GM18511 (cell line): Measurements from ENCODE around the gene FBXW4.
A peak's percentile ranks its signal among the peaks of the same experiment; 100 is the strongest.

Experiments used
- ATAC-seq: cut with Tn5 transposase; IDR thresholded peaks from one replicate; pipeline ENCODE4 v1.9.1; 2021; ENCODE audit warnings: mild to moderate bottlenecking, moderate library complexity; ENCODE audit not compliant: unreplicated experiment

The FBXW4 gene

DNA sequence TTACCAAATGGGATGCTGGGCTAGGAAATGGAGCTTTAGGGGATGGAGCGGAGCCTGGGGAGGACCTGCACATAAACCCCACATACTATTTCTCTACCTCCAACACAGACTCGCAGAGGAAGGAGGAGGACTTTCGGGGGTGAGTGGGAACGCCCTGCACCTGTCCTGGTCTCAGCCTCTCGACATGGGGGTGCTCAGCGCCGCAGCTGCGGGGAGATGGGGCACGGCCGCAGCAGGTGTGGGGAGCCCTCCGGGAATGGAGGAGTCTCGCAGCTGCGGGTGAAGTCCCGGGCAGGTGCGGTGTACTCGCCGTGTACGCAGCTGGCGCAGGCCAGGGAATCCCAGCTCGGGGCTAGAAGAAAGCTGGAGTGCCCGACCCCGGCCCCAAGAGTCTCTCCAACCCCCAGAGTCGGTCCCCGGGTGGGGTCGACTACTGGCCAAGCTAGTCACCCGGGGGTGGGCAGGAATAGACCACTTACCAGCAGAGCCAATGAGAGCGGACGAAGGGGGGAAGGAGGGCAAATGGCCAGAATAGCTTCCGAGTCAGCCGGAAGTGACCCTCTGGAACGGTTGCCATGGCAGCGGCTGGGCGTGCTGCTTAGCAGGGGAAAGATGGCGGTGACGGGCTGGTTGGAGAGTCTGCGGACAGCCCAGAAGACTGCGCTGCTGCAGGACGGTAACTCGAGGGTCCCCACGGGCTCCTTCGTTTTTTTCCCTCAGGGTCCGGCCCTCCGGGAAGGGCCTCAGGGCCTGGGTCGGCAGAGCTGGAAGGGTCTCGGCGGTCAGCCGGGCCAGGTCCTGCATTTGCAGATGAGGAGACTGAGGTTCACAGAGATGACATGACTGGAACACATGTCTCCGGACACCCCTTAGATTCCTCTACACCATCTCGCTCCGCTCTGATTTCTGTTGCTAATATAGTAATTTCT lies 107.0 kb downstream of the FBXW4 start, which contains the start of the genes DPCD and POLL:
Gene DPCD, plus strand, starts transcription at position 597 of the 929 bp plus-strand sequence. Its CDS starts 16 bp downstream, at position 613.
Gene POLL, minus strand, starts transcription at position 533 of the 929 bp plus-strand sequence. CDS start 897 bp downstream, outside the sequence.
- ATAC-seq = peak; percentile 99

DNA sequence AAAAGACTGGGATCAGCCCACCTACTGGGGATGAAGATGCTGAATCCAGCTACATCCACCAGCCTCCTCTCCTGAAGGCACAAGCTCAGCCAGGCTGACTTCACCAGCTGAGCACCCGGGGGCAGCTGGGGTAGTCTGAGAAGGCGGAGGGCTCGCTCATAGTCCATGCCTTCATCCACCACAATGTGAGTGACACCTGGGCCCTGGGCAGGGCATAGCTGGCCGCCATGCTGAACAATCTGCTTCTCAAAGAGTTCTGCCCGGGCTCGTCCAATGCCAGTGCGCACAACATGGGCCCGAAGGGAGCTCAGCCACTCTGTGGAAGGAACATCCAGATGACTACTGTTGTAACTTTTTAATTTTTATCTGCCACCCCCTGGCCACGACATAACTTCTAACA lies 109.1 kb downstream of the FBXW4 start:
- ATAC-seq = no peak

DNA sequence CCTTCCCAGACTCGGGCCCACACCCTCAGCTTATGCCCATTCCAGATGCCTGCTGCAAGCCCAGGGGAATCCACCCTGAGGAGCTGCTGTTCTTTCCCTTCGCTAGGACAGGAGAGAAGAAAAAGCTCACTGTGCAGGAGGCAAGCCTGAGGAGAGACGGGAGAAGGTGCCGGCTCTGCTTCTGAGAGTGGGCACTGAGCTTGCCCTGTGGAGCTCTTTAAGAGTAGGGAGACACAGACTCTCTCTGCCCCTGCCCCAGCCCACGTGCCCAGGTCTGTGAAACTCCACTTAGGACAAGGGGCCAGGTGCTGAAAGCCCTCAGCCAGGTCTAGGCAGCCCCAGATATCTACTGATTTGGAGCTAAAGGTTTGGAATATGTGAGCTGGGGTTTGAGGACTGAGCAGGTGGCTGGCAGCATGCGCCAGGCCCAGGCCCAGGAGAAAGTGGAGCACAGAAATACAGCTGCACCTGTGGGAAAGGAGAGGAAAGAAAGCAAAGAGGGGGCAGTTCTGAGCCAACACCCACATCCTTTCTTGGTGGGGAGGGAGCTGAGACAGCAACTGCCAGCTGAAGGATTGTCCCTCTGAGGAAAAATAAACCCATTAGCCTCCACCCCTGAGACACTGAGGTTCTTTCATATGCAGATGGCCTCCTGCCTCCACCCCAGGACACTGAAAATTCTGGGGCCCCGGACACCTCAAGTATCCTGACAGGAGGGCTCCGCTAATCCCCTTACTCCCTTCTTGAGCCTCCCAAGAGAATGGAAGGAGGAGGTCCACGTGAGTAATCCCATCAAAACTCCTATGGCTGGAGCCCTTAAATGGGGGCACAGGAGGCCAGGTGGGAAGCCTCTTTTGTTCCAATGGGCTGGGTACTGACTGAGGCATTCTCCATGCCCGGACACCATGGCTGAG lies 114.2 kb downstream of the FBXW4 start:
- no peak for ATAC-seq

DNA sequence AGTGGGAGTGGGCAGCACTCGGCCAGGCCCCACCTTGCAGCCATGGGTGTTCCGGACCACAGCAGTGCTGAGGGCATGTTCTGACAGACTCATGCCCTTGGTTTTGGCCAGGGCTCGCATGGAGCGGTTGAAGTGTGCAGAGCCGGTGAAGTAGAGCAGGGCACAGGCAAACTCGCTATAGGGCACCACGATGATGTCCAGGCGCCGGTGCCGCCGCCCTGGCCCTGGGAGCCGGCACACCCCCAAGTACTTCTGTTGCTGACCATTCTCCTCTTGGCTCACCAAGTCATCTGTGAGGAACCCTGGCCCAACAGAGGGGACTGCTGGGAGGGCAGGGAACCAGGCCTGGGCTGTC lies 115.5 kb downstream of the FBXW4 start:
- ATAC-seq = no peak

DNA sequence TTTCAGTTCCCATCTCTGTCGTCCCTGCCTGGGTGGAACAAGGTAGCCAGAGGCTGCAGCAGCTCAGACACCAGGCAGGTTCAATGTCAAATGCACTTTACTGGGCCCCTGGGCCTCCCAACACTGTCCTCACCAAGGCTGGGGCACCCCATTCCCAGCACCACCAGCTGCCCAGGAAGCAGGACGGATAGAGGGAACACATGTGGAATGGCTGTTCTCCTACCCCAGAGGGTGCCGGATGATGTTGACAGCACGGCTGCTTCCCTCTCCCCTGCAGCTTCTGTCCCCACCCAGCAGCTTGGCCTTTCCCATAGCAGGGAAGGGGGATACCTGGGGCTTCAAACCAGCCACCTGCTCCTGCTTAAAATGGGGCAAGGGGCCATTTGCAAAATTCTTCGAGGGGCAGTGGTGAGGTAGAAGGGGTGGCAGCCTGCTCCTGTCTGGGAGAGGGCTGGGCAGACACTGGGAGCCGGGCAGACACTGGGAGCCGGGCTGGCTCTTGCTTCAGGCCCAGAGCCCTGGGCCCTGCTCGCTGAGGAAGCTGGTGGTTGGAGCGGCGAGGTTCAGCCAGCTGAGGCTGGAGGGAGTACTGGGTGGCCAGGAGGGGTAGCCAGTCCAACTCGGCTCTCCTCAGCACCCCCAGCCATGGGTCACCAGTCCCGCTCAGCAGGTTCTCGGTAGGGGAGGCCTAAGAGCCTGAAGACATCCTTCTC lies 116.0 kb downstream of the FBXW4 start:
- no peak for ATAC-seq

DNA sequence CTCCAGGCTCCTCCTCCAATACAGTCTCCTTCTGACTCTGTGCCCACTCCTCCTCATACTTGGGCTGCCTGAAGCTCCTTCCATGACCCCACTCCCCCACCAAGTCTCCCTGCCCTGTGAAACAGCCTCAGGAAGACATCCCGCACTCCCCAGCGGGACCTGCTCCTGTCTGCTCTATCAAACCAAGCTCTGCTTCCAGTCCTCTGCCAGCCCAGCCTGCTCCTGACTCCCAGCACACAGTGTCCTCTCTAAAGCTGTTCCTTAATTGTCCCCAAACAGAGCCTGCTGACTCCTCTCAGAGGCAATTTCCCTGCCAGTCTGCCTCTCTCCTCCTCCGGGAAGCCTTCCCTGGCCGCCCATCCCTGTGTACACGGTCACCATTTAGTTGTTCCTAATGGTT lies 116.8 kb downstream of the FBXW4 start:
- ATAC-seq = no peak

DNA sequence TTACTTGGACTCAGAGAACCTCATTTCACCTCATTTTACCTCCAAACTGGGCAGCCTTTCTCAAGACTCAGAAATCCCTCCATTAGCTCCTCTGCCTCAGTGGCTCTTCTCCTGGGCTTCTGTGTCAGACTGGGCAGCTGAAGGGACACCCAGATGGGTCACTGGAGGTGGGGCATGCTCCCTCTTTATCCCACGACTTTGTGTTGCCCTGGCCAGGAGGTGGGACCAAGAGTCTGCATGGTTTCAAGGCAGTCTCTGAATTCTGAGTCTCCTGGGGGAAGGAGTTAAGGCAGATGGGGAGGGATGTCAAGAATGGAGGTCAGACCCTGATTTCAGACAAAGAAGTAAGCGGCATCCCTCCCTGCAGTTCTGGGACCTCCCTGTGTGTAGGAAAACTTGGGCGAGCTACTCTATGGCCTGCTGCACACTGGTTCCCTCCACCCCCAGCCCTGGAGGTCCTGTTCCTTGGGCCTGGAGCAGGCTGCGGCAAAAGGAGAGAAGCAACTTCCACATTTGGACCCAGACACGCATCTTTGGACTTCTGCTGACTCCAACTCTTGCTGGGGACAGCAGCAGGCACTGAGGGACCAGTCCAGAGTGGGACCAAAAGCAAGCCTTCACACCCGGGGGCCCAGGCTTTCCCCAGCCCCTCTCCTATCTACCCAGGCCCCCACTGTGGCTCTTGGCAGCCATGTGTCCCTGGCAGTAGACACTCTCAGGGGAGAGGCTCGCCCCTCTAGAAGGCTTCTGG lies 117.7 kb downstream of the FBXW4 start:
- ATAC-seq = no peak

DNA sequence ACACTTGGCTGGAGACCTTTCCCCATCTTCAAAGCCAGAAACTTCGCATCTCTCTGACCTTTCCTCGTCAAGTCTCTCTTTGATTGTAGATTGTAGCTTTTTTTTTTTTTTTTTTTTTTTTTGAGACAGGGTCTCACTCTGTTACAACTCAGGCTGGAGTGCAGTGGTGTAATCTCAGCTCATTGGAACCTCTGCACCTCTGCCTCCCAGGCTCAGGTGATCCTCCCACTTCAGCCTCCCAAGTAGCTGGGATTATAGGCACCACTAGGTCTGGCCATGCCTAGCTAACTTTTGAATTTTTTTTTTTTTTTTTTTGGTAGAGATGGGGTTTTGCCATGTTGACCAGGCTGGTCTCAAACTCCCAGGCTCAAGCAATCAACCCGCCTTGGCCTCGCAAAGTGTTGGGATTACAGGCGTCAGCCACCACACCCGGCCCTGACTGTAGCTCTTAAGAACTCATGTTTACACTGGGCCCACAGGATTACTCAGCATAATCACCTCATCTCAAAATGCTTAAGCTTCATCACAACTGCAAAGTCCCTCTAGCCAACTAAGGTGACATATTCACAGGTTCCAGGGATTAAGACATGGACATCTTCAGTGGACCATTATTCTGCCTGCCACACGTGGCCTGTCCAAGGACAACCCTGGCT lies 118.6 kb downstream of the FBXW4 start:
- no peak for ATAC-seq

DNA sequence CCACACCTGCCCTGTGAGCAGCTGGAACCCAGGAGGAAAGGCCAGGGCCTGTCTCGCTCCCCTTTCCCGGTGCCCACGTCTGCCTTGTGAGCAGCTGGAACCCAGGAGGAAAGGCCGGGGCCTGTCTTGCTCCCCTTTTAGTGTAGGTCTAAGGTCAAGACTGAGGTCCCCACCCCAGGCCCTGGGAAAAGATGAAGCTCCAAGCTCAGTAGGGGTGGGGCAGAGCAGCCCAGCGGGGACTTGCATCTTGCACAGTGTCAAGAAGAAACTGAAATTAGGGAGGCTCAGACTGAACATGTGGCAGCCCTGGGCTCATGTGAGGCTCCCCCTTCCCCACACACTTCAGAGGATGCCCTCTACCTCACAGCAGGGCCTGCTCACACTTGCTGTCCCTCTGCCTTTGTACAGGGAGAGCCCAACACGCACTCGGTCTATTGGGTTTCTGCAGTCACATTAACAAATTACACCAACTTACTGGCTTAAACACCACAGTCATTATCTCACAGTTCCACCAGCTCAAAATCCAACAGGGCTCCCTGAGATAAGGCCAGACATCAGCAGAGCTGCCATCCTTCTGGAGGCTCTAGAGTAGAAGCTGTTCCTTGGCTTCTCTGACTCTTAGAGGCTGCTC lies 119.3 kb downstream of the FBXW4 start:
- no peak for ATAC-seq

DNA sequence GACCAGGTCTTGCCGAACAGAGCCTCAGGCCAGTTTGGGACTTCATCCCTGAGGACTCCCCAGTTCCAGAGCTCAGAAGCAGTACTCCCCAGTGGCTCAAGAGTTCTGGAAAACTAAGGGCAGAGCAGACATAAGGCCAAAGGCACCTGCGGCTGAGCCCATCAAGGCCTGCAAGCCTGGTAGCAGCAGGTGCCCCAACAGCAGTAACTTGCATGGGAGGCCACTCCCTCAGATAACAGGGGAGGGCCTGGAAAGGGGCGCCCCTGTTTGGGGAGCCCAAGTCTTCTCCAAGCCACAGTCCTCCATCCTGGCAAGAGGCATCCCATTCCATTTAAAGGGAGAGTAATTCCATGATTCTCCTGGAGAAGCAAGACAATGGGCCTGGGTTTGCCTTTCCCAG lies 119.9 kb downstream of the FBXW4 start:
- ATAC-seq = no peak

DNA sequence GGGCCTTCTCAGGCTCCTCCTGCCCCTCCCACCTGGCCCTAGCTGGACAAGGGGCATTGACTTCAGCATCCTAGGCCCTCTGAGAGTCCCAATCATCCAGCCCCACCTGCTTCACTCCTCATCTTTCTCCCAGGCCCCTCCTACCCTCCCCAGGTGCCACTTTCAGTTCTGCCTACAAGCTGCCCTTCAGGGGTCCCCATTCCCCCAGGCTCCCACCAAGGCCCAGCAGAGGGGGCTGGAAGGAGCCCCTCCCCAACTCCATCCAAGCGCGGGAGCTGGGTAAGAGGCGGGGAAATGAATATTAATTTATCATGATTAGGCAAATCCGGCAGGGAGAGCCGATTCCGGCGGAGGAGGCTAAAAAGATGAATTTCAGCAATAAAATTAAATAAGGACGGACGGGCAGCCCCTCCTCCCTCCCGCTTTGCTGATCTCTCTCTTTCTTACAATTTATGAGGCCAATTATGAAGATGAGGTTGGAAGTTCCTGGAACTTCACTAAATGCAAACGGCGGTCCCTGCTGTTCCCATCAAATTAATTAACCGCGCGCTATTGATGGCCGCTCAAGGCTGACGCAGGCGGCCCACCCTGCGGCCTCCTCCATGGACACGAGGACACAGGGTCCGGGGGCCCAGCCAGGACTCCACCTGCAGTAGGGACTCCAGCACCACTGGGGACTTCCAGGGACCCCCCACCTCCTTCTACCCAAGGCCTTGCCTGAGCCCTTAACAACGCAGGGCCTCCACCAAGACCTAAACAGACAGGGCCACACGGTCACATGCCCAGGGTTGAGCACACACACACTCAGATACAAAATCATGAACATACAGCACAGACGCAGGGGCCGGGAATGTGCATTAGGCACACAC lies 120.9 kb downstream of the FBXW4 start:
- ATAC-seq = no peak

DNA sequence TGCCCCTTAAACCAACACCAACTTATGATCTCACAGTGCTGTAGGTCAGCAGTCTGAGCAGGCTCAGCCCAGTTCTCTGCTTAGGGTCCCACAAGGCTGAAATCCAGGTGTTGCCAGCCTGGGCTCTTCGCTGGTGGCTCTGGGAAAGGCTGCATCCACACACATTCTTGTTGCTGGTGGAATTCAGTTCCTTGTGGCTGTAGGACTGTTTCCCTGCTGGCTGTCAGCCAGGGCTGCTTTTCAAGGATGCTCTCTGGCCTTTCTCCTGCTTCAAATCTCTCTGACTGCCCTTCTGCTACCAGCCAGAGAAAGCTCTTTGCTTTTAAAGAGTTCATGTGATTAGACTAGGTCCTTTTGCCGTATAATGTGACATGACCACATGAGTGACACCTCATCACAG lies 122.2 kb downstream of the FBXW4 start:
- ATAC-seq = no peak

DNA sequence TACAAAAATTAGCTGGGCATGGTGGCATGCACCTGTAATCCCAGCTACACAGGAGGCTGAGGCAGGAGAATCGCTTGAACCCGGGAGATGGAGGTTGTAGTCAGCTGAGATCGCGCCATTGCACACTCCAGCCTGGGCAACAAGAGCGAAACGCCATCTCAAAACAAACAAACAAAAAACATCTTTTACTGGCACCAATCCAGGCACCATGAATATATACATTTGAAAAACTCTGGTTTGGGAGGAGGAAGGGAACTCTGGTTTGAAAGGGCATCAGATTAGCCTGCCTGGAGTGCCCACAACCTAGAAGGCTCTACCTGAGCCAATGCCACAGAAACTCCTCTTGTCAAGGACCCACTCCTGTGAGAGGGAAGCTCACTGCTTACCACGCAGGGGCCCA lies 122.8 kb downstream of the FBXW4 start:
- no peak for ATAC-seq

DNA sequence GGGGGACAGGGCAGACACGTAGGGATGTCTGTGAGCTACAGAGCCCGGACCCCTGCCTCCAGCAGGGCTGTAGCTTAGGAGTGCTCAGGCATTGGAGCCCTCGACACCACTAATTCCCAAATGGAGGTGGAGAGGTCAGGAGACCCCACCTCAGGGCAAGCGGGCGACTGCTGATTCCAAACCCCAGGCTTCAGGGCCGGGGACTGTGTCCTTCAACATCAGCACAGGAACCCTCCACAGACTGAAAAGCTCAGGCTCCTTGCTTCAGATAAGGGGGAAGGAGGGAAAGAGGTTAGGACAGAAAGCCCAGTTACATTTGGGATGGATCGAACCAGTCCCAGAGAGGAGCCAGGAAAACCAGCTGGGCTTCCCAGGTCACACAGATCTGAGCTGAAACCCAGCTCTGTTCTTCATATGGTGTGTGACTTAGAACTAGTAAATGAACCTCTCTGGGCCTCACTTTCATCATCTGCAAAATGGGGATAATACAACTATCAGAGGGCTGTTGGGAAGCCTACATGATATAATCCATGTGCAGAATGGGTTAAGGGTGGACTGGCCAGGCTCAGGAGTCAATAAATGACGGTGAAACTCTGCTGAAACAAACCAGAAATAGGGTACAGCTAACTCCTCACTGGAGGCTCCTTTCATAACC lies 123.6 kb downstream of the FBXW4 start:
- ATAC-seq = no peak

DNA sequence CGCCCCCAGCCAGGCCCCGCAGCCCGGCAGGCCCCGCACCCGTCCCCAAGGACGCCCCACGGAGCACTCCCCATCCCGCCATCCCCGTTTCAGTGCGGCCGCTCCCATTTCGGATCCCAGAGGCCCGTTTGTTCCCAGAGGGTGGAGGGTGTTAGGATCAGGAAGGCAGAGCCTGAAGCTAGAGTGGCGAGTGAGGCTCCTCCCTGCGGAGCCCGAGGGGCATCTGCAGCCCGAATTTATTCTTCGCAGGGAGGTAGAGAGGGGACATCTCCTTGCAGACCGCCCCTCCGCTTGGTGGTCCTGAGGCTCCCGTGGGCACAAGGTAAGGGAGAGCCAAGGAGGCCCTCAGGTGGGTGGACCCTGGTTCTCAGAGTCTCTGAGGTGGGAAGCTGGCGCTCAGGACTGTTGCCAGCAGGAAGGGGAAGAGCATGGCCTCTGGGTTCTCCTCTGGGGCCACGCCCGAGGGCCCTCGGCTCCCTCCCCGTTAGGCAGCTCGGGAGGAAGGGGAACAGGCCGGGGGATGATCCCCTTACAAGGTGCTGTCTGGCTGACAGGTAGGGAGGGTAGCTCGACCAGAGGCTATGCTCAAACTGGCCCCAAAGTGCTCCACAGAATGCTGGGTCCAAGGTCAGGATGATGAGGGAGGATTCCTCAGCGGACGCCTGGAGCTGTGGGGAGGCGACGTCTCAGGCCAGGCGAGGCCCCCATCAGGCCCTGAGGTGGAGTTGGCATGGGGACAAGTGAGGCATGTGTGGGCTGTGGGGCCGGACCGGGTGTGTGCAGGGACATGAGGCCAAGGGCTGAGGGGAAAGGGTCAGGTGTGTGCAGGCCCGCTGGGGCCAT lies 124.3 kb downstream of the FBXW4 start:
- ATAC-seq = peak; percentile 16

DNA sequence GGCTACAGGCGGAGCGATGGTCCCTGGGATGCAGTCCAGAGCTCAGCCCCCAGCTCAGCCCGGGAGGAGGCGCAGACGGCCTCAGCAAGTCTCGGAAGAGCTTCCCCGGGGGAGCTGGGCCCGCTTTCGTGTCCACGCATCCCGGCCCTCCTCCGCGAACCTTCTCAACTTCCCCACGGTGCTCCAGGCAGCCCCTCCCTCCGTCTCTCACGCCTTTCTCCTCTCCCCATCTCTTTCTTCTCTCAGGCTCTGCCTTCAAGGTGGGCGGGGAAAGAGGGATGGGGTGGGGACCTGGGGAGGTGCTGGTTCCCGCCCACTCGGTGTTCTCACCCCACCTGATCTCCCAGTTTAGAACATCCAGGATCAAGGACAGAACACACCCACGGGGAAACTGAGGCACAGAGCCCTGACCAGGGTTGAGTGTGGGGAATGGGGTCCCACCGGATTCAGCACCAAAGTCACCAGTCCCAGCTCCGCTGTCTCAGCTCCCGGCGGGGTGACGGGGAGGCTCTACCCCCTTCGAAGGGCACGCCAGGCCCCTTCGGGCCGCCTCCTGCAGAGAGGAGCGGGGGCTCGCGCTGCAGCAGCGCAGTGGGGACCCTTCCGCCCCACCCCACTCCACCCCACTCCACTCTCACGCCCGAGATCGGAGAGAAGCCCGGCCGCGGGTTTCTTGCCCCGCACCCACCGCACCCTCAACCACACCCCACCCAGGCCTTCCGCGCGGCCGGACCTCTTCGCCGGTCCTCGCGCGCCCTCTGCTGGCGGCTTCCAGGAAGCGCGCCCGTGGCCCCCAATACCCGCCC lies 125.1 kb downstream of the FBXW4 start:
- peak; percentile 68 for ATAC-seq
